GM19099 (cell line): ENCODE data around the gene LRRFIP1.

Source experiments
- POLR2A ChIP-seq: IDR thresholded peaks from 3 replicates; pipeline ENCODE4 v1.6.1; 2011; ENCODE audit warnings: low read depth; ENCODE audit not compliant: insufficient read length; ENCODE audit errors: extremely low read depth

Gene LRRFIP1

DNA sequence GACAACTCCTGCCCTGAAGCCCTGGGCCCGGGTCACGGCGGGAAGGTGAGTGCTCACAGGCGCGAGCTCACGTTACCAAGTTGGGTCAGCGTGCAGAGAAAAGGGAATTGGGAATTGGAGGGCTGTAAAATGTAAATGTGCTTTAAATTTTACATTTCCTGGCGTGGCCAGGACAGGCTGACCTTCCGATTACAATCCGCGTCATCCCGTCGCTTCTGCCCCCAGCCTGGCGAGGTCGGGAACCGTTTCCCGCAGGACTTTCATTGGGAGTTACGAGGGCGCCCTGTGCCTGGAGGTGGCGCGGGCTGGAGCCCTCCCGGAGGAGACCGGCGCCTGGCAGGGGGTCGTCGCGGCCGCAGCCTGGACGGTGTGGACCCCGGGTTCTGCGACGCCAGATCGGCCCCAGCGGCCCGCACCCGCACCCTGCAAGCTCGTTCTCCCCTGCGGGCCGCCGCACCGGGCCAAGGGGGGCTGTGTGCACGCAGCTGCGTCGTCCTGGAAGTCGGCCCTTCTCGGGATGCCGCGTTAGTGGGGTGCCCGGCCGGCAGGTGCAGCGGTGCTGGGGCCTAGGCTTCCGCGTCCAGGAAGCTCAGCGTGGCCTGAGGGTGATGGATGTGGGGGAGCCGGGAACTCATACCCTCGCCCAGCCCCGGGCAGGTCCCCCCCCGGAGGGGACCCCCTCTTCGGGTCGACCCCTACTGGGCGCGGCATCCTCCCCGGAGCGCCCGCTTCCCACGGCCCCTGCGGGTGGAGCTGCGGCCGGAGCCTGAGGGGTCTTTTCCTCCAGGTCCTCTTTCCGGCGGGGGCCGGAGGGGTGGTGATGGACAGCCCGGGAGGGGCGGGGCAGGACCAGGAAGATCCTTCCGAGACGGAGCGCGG lies 63.9 kb downstream of the LRRFIP1 start:
- peak; percentile 26 for TF ChIP-seq POLR2A

DNA sequence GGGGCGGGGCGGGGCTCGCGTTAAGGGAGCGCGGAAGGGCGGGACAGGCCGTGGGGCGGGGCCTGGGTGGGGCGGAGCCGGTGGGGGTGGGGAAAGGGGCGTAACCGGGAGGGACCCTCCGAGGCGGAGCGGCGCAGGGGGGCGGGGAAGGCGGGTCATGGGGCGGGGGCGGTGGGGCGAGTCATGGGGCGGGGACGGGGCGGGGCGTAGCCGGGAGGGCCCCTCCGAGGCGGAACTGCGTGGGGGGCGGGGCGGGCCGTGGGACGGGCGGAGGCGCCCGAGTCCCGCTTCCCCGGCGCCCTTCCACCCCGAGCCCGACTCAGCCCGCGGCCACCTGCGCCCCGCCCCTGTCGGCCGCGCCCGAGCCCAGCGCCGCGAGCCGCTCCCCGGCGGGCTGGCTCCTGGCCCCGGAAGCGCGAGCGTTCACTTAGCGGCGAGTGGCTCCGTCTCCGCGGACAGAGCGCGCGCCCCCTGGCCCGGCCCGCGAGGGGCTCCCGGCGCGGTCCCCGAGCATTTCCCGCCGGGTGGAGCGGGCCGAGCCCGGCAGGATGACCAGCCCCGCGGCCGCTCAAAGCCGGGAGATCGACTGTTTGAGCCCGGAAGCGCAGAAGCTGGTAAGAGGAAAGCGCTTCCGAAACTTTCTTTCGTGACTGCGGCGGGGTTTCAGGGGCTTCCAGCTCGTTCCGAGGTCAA lies 64.7 kb downstream of the LRRFIP1 start:
- TF ChIP-seq POLR2A = peak; percentile 71

DNA sequence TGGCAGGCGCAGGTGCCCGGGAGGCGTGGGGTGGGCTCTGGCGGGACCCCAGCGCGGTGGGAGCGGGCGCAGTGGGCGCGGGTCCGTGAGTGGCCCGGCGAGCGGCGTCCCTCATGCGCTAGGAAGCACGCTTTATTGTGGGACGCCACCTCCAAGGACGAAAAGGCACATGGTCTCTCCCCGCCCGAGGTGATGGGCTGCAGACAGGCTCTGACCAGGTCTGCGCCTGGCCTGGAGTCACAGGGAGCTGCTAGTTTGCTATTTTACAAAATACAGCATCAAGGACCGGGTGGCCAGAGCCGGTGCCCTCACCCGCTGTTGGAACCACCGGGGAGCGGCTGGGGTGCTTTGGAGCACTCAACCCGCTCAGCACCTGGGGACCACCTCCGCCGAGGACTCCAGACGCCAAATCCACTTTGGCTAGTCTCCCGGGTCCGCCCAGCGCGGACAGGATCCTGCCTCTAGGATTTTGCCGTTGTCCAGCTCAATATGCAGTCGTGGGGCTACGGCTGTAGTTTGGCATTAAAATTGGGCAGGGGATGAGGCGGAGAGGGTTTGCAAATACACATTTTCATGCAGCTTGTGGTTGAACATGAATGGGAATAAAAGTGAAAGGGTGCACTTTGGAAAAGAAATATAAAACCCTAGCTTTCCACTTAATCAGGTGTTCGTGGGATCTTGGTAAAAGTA lies 65.4 kb downstream of the LRRFIP1 start:
- no peak for TF ChIP-seq POLR2A

DNA sequence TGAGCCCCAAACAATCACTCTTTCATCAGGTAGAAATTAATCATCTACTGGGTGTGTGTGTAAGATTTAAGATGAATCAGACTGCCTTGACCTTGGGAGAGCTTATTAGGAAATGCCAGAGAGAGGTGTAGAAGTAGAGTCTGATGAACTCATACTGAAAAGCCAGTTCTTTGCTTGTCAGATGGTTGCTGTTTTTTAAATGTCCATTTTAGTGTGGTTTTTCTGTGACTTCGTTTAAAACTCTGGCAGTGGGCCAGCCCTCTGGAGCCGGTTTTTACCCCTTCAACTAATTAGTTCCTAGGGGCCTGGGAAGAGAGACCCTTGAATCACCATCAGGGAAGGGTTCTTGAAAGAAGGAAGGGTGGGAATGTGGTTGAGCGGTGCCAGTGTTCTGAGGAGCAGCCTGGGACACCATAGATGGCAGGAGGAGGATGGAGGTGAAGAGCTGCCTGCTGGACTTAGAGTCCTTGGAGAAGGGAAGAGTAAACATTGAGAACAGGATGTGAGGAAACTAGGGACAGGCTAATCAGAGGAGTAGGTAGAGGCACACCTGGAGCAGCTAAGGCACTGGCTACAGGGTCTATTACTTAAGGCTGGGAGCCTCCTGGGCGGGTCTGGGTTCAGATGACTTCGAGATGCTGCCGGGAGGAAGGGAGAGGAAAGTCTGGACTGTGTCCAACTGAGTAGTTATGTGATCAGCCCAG lies 66.1 kb downstream of the LRRFIP1 start:
- TF ChIP-seq POLR2A = no peak

DNA sequence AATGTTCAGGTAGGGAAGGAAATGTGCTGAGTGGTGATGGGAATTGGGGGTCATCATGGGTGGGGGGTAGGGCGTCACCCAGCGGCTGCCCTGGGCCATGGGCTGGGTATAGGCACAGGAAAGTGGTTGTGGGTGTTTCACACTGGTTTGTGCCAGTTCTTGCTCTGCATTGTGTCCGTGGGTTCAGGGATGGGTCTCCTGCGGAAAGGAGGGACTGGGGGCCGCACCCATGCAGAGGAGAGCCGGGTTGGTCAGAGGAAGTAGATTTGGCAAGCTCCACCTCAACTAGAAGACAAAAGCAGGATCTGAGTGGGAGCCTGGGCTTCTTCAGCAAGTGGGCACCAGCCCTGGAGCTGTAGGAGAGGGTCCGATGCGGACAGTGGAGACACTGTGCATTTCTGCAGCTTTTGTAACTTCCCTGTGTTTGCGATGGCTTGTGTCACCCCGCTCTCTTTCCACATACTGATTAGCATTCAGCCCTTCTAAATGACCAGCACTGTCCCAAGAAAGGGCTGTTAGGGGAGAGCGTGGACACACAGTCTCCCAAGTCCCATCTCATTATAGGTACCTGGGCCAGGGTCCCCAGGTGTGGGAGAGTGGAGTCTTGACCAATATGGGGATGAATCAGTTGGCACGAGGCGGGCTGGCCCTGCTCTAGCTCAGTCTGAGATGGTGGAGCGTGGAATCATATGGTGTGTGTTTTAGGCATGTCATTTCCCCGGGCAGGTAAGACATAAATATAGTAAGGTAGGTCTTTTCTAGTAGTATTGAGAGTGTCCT lies 67.2 kb downstream of the LRRFIP1 start:
- peak; percentile 32 for TF ChIP-seq POLR2A

DNA sequence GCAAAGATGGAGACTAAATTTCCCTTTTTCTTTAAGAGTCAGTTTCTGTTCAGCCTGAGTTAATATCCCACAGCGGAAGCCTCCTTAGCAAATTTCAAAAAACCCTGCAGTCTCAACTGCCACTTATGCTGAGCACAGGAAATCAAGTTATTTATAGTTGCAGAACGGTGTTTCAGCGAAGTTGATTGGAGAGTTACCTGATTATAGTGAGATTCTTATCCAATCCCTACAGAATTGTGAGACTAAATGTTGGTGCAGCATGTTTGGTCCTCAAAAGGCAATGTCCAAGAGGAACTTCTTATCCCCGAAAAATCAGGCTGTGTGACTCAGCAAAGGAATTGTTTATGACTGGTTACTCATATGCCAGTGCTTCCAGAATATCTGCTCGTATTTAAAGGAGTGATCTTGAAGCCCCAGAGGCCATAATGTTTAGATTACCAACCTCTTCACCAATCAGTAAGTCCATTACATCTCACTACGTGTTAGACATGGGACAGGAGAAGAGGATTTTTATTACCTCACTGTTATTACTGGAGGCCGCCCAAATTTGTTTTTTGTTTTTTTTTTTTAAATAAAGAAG lies 67.9 kb downstream of the LRRFIP1 start:
- TF ChIP-seq POLR2A = no peak

DNA sequence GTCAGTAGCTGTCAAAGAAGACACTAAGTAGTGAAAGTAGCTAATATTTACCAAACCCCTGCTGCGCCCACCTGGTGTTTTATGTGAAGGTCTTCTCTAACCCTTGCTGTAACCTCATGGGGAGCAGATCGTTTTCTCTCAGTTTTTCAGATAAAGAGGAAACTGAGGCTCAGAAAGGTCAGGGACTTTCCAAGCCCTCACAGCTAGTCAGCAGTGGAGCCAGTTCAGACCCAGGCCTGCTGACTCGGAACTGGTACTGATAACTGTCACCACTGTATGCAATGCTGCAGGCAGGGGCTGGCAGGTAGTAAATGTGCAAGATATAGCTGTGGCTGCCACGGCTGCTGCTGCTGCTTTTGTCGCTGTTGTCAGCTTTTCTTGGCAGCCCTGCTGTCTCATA lies 69.1 kb downstream of the LRRFIP1 start:
- TF ChIP-seq POLR2A = no peak

DNA sequence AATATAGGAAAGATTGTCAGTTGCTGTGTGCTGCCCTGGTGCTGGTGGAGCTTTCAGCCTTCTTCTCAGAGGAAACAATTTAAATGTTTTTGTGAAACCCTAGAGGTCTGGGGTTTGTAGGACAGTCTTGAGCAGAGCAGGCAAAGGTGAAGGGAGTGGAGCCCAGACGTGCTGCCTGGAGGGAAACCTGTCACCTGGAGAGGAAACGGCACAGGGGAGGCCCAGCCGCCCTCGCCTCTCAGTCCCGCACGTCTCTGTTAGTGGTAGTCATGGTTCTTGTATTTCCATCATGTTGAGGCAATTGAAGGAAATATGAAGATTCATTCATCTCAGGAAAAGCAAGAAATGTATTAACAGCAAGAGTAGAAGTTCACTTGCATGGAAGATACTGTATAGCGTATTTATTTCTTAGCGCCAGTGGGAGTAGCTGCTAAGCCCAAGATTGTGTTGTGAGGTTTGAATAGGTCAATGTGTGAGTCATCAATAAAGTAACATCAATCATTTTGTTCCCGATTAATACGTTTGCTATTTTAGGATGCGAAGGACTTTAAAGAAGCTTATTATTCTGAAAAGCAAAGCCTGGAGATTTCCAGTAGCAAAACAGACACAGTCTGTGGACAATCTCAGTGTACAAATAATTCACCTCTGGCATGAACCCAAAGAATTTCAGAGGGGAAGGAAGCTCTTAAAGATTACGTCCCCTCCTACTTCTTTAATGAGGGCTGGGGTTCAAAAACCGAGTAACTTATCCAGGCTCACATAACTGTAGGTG lies 70.4 kb downstream of the LRRFIP1 start:
- no peak for TF ChIP-seq POLR2A

DNA sequence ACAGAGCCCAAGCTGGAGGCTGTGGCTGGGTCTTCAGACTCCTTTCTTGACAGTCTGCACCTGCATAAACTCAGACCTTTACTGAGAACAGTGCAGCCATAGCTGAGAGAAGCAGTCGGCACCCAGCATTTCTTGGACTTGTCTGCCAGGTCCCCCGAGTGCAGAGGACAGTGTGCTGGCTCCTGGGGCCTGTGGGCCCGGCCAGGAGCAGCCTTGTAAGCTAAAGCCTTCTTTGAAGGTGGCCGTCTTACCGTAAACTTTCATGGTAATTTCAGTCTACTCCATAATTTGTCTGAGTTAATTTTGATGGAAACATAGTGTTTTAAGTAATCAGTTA lies 70.9 kb downstream of the LRRFIP1 start:
- no peak for TF ChIP-seq POLR2A

DNA sequence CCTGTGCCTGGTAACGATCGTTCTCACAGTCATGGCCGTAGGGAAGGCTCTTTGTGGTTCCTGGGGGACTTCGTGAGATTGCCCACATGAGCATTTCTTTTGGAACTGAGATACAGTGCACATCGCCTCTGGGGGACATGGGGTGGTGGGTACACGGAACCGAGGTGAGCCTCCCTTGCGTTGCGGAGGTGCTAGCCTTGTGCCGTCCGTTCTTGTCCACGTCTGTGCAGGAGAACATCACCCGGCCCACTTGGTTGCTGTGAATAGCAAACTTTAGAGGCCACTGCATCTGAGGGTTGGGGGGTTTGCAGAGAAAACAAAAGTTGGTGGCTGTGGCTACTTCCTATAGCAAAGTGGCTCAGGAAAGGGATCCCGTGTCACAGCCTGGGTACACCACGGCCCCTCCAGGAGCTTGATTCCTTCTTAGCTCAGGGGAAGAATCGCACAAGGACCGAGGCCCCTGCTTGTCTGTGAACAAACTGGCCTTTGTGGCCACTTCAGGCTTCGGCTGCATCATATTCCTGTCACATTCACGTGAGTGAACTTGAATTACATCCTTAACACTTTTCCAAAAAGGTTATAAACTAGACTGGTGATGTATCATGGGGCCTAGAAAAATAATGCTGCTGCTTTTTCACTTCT lies 72.6 kb downstream of the LRRFIP1 start:
- no peak for TF ChIP-seq POLR2A

DNA sequence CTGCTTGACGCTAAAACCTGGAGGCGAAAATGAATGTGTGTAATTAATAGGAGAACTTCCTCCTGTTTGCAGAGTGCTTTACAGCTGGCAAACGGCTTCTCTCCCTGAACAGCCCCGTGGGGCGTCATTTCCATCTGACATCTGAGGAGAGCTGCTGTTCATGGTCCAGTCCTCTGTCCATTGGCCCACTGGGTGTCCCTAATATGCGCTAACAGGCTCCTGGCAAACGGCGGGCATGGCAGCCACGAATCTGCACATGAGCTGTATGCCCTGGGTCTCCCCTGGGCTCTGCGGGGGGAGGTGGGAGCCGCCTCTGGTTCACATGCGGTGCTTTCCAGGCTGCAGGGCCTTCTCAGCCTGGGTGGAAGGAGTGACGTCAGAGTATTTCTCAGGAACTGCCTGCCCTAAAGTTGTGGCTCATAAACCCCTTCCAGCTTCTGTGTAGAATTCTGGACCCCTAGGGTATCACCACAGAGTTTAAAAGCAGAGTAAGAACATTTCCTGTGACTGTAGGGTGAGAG lies 73.2 kb downstream of the LRRFIP1 start:
- TF ChIP-seq POLR2A = no peak

DNA sequence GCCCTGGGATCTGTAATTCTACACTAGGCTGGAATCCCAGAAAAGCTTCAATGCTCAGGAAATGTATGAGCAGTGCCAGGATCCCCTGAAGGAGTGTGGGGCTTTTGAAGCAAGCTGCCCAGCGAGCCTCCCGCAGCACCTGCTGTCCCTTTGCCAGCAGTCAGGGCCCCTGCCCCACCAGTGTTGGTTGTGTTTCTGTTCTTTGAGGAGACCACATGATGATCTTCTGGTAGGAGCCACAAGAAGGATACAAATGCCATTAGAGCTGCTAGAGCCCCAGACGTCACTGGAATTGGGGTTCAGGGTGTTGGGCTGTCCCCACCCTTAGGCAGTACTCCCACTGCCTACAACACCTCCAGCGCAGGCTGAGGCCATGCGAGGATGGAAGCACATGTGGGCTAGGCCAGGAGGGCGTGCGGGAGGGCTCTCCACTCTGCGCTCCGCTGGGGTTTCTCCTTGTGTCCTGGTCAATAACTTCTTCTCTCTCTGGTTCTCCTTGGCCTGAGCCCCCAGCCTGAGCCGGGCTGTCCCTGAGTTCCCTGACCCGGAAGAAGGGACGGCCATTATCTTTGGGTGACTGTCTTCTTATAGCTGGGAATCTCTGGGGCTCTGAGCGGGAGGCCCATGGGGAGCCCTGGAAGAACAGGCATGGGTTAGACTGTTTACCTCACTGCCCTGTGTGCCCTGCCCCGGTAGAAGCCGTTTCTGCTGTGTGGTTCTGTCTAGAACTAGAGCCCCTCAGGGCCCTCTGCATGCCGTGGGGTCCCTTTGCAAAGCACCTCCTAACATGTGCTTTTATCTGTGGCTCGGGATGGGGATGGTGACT lies 73.9 kb downstream of the LRRFIP1 start:
- no peak for TF ChIP-seq POLR2A

DNA sequence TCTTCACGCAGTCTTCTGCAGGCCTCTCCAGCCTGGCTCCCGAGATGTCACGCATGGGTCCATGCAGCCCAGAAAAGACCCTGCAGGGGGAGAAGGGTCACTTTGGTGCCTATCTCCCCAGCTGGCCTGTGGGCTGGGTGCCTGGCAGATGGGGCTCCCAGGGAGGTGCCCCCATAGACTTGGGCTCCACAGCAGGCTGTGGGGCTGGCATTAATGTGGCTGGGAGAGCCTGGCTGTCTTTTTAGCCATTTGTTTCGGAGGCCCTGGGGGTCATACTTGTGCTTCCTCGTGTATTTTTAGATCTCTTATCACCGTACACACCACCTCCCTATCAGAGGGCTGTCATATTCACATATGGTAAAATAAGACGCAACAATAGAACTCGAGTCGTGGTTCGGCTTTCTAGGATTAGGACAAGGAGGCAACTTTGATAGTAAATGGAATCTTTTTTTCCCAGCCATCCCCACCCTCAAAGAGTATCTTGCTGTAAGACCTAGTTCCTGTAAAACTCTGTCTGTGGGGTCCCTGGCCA lies 74.5 kb downstream of the LRRFIP1 start:
- no peak for TF ChIP-seq POLR2A
